ENCODE results near the gene SCRT2.

SCRT2 gene

DNA sequence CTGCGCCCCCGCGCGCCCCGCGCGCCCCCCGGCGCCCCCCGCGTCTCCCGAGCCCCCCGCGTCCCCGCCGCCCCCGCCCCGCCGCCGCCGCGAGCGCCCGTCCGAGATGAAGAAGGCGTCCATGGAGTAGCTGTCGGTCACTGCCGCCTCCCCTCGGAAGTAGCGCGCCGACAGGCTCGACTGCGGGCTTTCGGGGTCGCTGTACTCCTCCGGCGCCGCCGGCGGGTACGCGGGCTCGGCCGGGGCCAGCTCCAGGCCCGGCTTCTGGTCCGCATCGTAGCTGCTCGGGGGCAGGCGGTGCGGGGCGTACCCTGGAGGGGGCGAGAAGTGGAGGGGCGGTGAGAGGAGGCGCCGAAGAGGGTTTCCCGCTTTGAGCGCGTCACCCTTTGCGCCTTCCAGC lies 11.5 kb downstream of the SCRT2 start:
- no peak for TF ChIP-seq CTCF (IDR thresholded peaks at IDR 0.05)
- TF ChIP-seq ZFX (IDR thresholded peaks at IDR 0.05; ENCODE audit: borderline replicate concordance) = no peak
- no peak overlapping the region for H3K27ac ChIP-seq

GRCh38 chr20:663315-664090 lies 12.1 kb downstream of the SCRT2 start:
- no peak overlapping the region for H3K27ac ChIP-seq
- TF ChIP-seq ZFX (IDR thresholded peaks at IDR 0.05; ENCODE audit: borderline replicate concordance) (no peak), CTCF (IDR thresholded peaks at IDR 0.05) (no peak)

- no peak overlapping the region for H3K27ac ChIP-seq
- no peak for TF ChIP-seq ZFX (IDR thresholded peaks at IDR 0.05; ENCODE audit: borderline replicate concordance)
These were observed 13.1 kb downstream of the SCRT2 start for GRCh38 chr20:662277-663192.

DNA sequence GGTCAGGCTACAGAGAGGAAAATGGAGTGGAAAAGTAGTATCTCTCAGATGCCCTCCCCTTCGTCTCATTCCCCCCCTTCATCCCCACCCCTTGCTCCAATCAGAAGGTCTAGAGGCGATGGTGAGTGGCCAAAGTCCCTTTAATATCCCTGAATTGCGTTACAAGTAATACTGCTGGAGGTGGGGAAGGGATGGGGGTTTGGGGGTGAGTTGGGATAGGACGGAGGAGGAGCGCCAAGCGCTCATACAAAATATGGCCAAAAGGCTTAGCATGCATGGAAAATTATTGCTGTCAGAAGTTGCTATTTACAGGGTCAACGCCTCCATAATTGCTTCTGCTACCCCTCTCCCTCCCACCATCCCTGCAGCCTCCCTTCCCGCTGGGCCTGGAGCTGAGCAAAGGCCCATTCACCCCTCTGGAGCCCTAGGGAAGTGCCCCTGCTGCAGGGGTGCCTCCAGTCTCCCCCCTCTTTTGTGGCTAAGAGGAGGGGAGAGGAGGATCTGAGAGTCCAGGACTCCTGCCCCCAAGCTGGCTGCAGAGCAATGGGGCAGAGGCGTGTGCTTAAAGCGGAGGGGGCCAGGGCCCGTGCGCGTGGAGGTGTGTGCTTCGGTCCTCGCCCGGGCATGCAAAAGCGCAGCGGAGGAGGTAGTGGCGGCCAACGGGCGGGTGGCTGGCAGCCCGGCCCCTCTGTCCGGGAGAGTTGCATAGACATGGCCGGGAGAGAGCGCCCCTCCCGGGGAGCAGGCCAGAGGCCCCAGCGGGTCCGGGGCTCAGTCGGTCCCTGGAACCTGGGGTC lies 13.9 kb downstream of the SCRT2 start:
- TF ChIP-seq CTCF (IDR thresholded peaks at IDR 0.05) (no peak), ZFX (IDR thresholded peaks at IDR 0.05; ENCODE audit: borderline replicate concordance) (no peak)
- no peak overlapping the region for H3K27ac ChIP-seq

DNA sequence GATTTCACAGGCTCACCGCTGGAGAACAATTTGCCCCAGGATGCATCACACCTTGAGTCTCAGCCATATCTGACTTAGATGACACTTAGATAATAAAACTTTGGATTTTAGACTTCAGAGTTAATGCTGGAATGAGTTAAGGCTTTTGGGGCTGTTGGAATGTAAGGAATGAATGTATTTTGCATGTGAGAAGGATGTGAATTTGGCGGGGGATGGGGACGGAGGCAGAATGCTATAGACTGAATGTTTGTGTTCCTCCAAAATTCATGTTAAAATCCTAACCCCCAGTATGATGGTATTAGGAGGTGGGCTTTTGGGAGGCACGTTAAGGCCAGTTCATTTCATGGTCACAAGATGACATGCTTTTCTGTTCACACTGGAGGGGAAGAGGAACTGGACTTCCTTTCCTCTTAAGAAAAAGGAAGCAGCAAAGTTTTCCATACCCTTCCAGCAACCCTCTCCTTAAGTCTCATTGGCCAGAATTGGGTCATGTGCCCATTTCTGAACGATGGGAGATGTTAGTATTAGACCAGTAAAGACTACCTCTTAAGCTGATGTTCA lies 16.8 kb downstream of the SCRT2 start:
- H3K27ac ChIP-seq = no peak overlapping the region
- TF ChIP-seq ZFX (IDR thresholded peaks at IDR 0.05; ENCODE audit: borderline replicate concordance) = no peak
- TF ChIP-seq CTCF (IDR thresholded peaks at IDR 0.05) = no peak

DNA sequence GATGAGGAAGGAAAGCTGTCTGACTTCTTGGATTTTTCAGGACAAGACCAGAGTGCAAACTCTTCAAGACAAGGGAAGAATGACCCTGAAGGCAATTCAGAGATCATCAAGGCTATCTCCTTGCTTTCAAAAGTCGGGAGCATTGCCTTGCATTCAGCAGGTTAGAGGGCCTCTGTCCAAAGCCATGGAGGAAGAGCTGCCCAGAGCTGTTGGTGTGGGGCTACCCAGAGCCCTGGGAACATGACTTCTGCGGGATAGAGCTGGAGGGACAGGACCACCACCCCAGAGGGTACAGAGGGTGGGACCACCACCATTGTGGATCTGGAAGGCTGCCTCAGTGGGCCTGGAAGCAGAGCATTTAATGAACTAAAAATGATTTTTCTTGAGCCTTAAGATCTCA lies 17.4 kb downstream of the SCRT2 start:
- TF ChIP-seq ZFX (IDR thresholded peaks at IDR 0.05; ENCODE audit: borderline replicate concordance) (no peak), CTCF (IDR thresholded peaks at IDR 0.05) (no peak)
- no peak overlapping the region for H3K27ac ChIP-seq

All from 22Rv1 (cell line).